ENCODE data around the gene PSMD11.
A peak's percentile ranks its signal among the peaks of the same experiment; 100 is the strongest.

The PSMD11 gene

GRCh38 chr17:32464374-32464773 is 20.1 kb downstream of the PSMD11 start:
- DNase-seq (ENCODE audit: low spot score), result no peak

GRCh38 chr17:32467949-32468348 is 23.6 kb downstream of the PSMD11 start:
- DNase-seq (ENCODE audit: low spot score), result no peak

- DNase-seq (ENCODE audit: low spot score), result no peak
These were observed 26.3 kb downstream of the PSMD11 start for GRCh38 chr17:32470405-32471167.

- no peak for DNase-seq (ENCODE audit: low spot score)
These were observed 27.3 kb downstream of the PSMD11 start for GRCh38 chr17:32471652-32472051.

GRCh38 chr17:32475258-32475657 is 30.9 kb downstream of the PSMD11 start:
- no peak for DNase-seq (ENCODE audit: low spot score)

- no peak for DNase-seq (ENCODE audit: low spot score)
These were observed 32.9 kb downstream of the PSMD11 start for GRCh38 chr17:32477220-32477619.

GRCh38 chr17:32479074-32479617 is 34.8 kb downstream of the PSMD11 start:
- no peak for DNase-seq (ENCODE audit: low spot score)

GRCh38 chr17:32481193-32481592 is 36.9 kb downstream of the PSMD11 start:
- DNase-seq (ENCODE audit: low spot score), result no peak

GRCh38 chr17:32482568-32483320 is 38.4 kb downstream of the PSMD11 start:
- DNase-seq (ENCODE audit: low spot score), result no peak

GRCh38 chr17:32483451-32484019 is 39.2 kb downstream of the PSMD11 start:
- DNase-seq (ENCODE audit: low spot score), result peak; percentile 95

- DNase-seq (ENCODE audit: low spot score), result no peak
These were observed 39.7 kb downstream of the PSMD11 start for GRCh38 chr17:32484041-32484461.

- DNase-seq (ENCODE audit: low spot score), result no peak
These were observed 40.3 kb downstream of the PSMD11 start for GRCh38 chr17:32484628-32485027.

GRCh38 chr17:32485261-32486110 is 41.2 kb downstream of the PSMD11 start:
- no peak for DNase-seq (ENCODE audit: low spot score)

- DNase-seq (ENCODE audit: low spot score), result peak; percentile 93
These were observed 41.9 kb downstream of the PSMD11 start for GRCh38 chr17:32486111-32486700.

- peak; percentile 75 for DNase-seq (ENCODE audit: low spot score)
These were observed 42.6 kb downstream of the PSMD11 start, which contains the start of gene CDK5R1 for GRCh38 chr17:32486701-32487472. TSS of gene CDK5R1 (plus strand) at chr17:32486993. CDS start at chr17:32487621, 628 bp downstream.

- peak; percentile 36 for DNase-seq (ENCODE audit: low spot score)
These were observed 43.3 kb downstream of the PSMD11 start for GRCh38 chr17:32487473-32488176.

GRCh38 chr17:32488177-32488542 is 43.9 kb downstream of the PSMD11 start:
- DNase-seq (ENCODE audit: low spot score), result no peak

GRCh38 chr17:32488604-32489180 is 44.4 kb downstream of the PSMD11 start:
- DNase-seq (ENCODE audit: low spot score), result no peak

GRCh38 chr17:32489320-32490100 is 45.2 kb downstream of the PSMD11 start:
- DNase-seq (ENCODE audit: low spot score), result no peak

Data from putamen (tissue), 1 donor.